Right hindlimb (tissue), 1 donor: ENCODE measurements around the gene UTF1.

ENCODE experiments used
- DNase-seq: peaks from one replicate; pipeline ENCODE4 v3.0.0-alpha.2; 2018

UTF1 gene

GRCh38 chr10:133196936-133197758, 32.9 kb upstream of the UTF1 start:
- DNase-seq: no peak

GRCh38 chr10:133197786-133198185, 32.2 kb upstream of the UTF1 start:
- DNase-seq: no peak

GRCh38 chr10:133198206-133198605, 31.8 kb upstream of the UTF1 start:
- DNase-seq: no peak

GRCh38 chr10:133198621-133199487, 31.2 kb upstream of the UTF1 start:
- DNase-seq: no peak

GRCh38 chr10:133199488-133199885, 30.5 kb upstream of the UTF1 start:
- no peak for DNase-seq

GRCh38 chr10:133199992-133200611, 29.9 kb upstream of the UTF1 start:
- no peak for DNase-seq

- DNase-seq: no peak
Observed at GRCh38 chr10:133200621-133201031, 29.4 kb upstream of the UTF1 start.

GRCh38 chr10:133201151-133201947, 28.7 kb upstream of the UTF1 start:
- DNase-seq: no peak

GRCh38 chr10:133201948-133202725, 27.9 kb upstream of the UTF1 start:
- DNase-seq: no peak

- no peak for DNase-seq
Observed at GRCh38 chr10:133202778-133203651, 27.0 kb upstream of the UTF1 start.

GRCh38 chr10:133203652-133204195, 26.3 kb upstream of the UTF1 start:
- no peak for DNase-seq

- DNase-seq: no peak
Observed at GRCh38 chr10:133204226-133205015, 25.6 kb upstream of the UTF1 start.

- DNase-seq: no peak
Observed at GRCh38 chr10:133205146-133205545, 24.9 kb upstream of the UTF1 start.

- DNase-seq: no peak
Observed at GRCh38 chr10:133206356-133207040, 23.5 kb upstream of the UTF1 start.

GRCh38 chr10:133207041-133207600, 22.9 kb upstream of the UTF1 start:
- no peak for DNase-seq

- DNase-seq: no peak
Observed at GRCh38 chr10:133207627-133208026, 22.4 kb upstream of the UTF1 start.

- DNase-seq: no peak
Observed at GRCh38 chr10:133208466-133208865, 21.6 kb upstream of the UTF1 start.

GRCh38 chr10:133209117-133209516, 20.9 kb upstream of the UTF1 start:
- DNase-seq: no peak

GRCh38 chr10:133209641-133210040, 20.4 kb upstream of the UTF1 start:
- no peak for DNase-seq
